HepG2 (cell line): ENCODE data around the gene GALNT9. TPM values are rescaled to one million over a fixed set of nuclear protein-coding genes. Genes with fewer than 3 reads are reported as not detected.

Experiments used
- ATAC-seq: fragments of 200-7000 bp; cut with Tn5 transposase; 3 replicates; pipeline ENCODE4 v1.9.1; 2020; ENCODE audit warnings: mild to moderate bottlenecking, moderate library complexity
- BruUV-seq: library from RNA; stranded (reverse); fragments of 400-500 nt; replicated peaks from 2 replicates; lab custom pipeline; 2021; lab: Mats Ljungman, UMichigan
- CTCF ChIA-PET: fragments of 300-600 bp; formaldehyde crosslinking; extraction: SDS; loops from one replicate; lab custom pipeline; 2021; ENCODE audit warnings: low total read pairs, inconsistent platforms, low intra/inter-chr PET ratio; lab: Yijun Ruan, JAX
- POLR2A ChIA-PET: fragments of 350-600 bp; sonication (Branson Sonifier 250); formaldehyde crosslinking; loops from one replicate; lab custom pipeline; 2020; ENCODE audit warnings: antibody characterized with exemption, inconsistent platforms; lab: Yijun Ruan, JAX
- DNase-seq: peaks from one replicate; pipeline ENCODE4 v3.0.0-alpha.2; 2015; ENCODE audit warnings: low spot score
- FAIRE-seq: peaks from 3 replicates; lab custom pipeline; 2011; peaks lifted over from hg19 to GRCh38; lab: Jason Lieb, UNC
- H2AFZ ChIP-seq: one replicate; pipeline ENCODE4 v1.6.1; 2011; ENCODE audit warnings: low read length, inconsistent platforms
- H3K27ac ChIP-seq: fragments of 300-600 bp; 3 replicates; pipeline ENCODE4 v1.8.0; 2011; ENCODE audit warnings: mixed run types, mild to moderate bottlenecking, mixed read lengths, low read length, inconsistent platforms; ENCODE audit not compliant: insufficient read depth; ENCODE audit errors: extremely low read length
- H3K27me3 ChIP-seq, 2 experiments: fragments of 200-600 bp in 1 of 2; 2 replicates in 1 of 2; 3 replicates in 1 of 2; pipeline versions ENCODE4 v1.6.0 to v1.8.0; 2011; ENCODE audit warnings: low read length in 2 of 2, mild to moderate bottlenecking in 2 of 2, moderate library complexity in 2 of 2, inconsistent platforms in 1 of 2; ENCODE audit not compliant: insufficient read depth in 2 of 2, control insufficient read depth in 1 of 2
- H3K36me3 ChIP-seq, 2 experiments: fragments of 200-600 bp in 1 of 2; replicated peaks in 1 of 2; 2 replicates in 1 of 2; 3 replicates in 1 of 2; pipeline versions ENCODE4 v1.5.1 to v1.8.0; 2011; ENCODE audit warnings: low read length in 2 of 2, inconsistent platforms in 1 of 2; ENCODE audit not compliant: insufficient read depth in 2 of 2, control insufficient read depth in 1 of 2
- H3K4me1 ChIP-seq: 2 replicates; pipeline ENCODE4 v1.5.1; 2012; ENCODE audit warnings: low read length, inconsistent platforms; ENCODE audit not compliant: insufficient read depth
- H3K4me2 ChIP-seq: 2 replicates; pipeline ENCODE4 v1.6.0; 2011; ENCODE audit warnings: low read depth, low read length, inconsistent platforms
- H3K4me3 ChIP-seq, 3 experiments: fragments of 200-600 bp in 1 of 3; sonication (generic), shearing (Covaris generic) in 1 of 3; replicated peaks in 1 of 3; 2 replicates each; pipeline ENCODE4 v1.5.1; 2011 to 2016; ENCODE audit warnings: low read length in 3 of 3, inconsistent platforms in 2 of 3, low read depth in 2 of 3, mild to moderate bottlenecking in 2 of 3, control low read depth in 1 of 3, mixed read lengths in 1 of 3; ENCODE audit not compliant: insufficient read depth in 1 of 3
- H3K79me2 ChIP-seq: one replicate; pipeline ENCODE4 v1.6.1; 2011; ENCODE audit warnings: low read length, inconsistent platforms; ENCODE audit not compliant: insufficient read depth
- H3K9ac ChIP-seq: 2 replicates; pipeline ENCODE4 v1.6.0; 2011; ENCODE audit warnings: mild to moderate bottlenecking, low read depth, low read length, inconsistent platforms; ENCODE audit not compliant: insufficient read depth
- H3K9me3 ChIP-seq: 2 replicates; pipeline ENCODE4 v1.5.1; 2012; ENCODE audit warnings: mild to moderate bottlenecking, low read length
- H4K20me1 ChIP-seq: 2 replicates; pipeline ENCODE4 v1.6.0; 2011; ENCODE audit warnings: inconsistent platforms, mild to moderate bottlenecking, low read length, moderate library complexity; ENCODE audit not compliant: insufficient read depth
- CHCHD3 ChIP-seq: sonication (generic); formaldehyde crosslinking; IDR thresholded peaks from 2 replicates; pipeline ENCODE4 v1.8.0; 2022; ENCODE audit warnings: mild to moderate bottlenecking, missing genetic modification reagents, moderate library complexity
- CREBL2 ChIP-seq: sonication (generic); formaldehyde crosslinking; IDR thresholded peaks from 2 replicates; pipeline ENCODE4 v1.8.1; 2023; ENCODE audit warnings: missing genetic modification reagents, mild to moderate bottlenecking, borderline replicate concordance
- CTCF ChIP-seq: sonication (generic); formaldehyde crosslinking; IDR thresholded peaks from 2 replicates; pipeline ENCODE4 v1.5.0; 2020; ENCODE audit warnings: mild to moderate bottlenecking, missing genetic modification reagents, moderate library complexity
- FOSL1 ChIP-seq: sonication (generic); formaldehyde crosslinking; IDR thresholded peaks from 2 replicates; pipeline ENCODE4 v1.9.0; 2021; ENCODE audit warnings: missing genetic modification reagents, borderline replicate concordance
- HMG20B ChIP-seq: conservative IDR thresholded peaks from 2 replicates; pipeline ENCODE4 v1.6.1; 2016; ENCODE audit warnings: missing genetic modification reagents, missing compliant biosample characterization
- HMGXB4 ChIP-seq, 2 experiments: sonication (generic) in 1 of 2; formaldehyde crosslinking in 1 of 2; IDR thresholded peaks; 2 replicates each; pipeline versions ENCODE4 v1.4.0 to v1.6.1; 2018 to 2020; ENCODE audit warnings: missing genetic modification reagents in 2 of 2, borderline replicate concordance in 1 of 2, low read depth in 1 of 2, mild to moderate bottlenecking in 1 of 2, missing biosample characterization in 1 of 2
- LBX2 ChIP-seq: sonication (generic); formaldehyde crosslinking; IDR thresholded peaks from 2 replicates; pipeline ENCODE4 v1.5.0; 2020; ENCODE audit warnings: missing genetic modification reagents, mild to moderate bottlenecking, borderline replicate concordance
- MYNN ChIP-seq: sonication (generic); formaldehyde crosslinking; IDR thresholded peaks from 2 replicates; pipeline ENCODE4 v1.4.0; 2020; ENCODE audit warnings: mild to moderate bottlenecking, low read depth, missing genetic modification reagents
- NCOA1 ChIP-seq: sonication (generic); formaldehyde crosslinking; IDR thresholded peaks from 2 replicates; pipeline ENCODE4 v1.9.0; 2021; ENCODE audit warnings: missing genetic modification reagents
- SETDB1 ChIP-seq: sonication (generic); formaldehyde crosslinking; IDR thresholded peaks from 2 replicates; pipeline ENCODE4 v1.5.1; 2020; ENCODE audit warnings: missing genetic modification reagents, mild to moderate bottlenecking, borderline replicate concordance
- SMARCC2 ChIP-seq: fragments of 450-650 bp; IDR thresholded peaks from 2 replicates; pipeline ENCODE4 v1.6.1; 2017; ENCODE audit warnings: antibody characterized with exemption, mild to moderate bottlenecking
- YEATS2 ChIP-seq: sonication (generic); formaldehyde crosslinking; IDR thresholded peaks from 2 replicates; pipeline ENCODE4 v1.4.0; 2020; ENCODE audit warnings: missing genetic modification reagents, borderline replicate concordance
- ZBTB39 ChIP-seq: sonication (generic); formaldehyde crosslinking; IDR thresholded peaks from 2 replicates; pipeline ENCODE4 v1.5.0; 2020; ENCODE audit warnings: missing genetic modification reagents
- ZNF3 ChIP-seq: IDR thresholded peaks from 2 replicates; pipeline ENCODE4 v1.7.0; 2017; ENCODE audit warnings: inconsistent platforms
- ZNF552 ChIP-seq: sonication (generic); formaldehyde crosslinking; IDR thresholded peaks from 2 replicates; pipeline ENCODE4 v1.9.0; 2022; ENCODE audit warnings: missing genetic modification reagents, mild to moderate bottlenecking, borderline replicate concordance
- ZNF616 ChIP-seq: sonication (generic); formaldehyde crosslinking; IDR thresholded peaks from 2 replicates; pipeline ENCODE4 v1.5.0; 2020; ENCODE audit warnings: low read depth, mild to moderate bottlenecking, missing genetic modification reagents
- ZNF850 ChIP-seq: sonication (generic); formaldehyde crosslinking; conservative IDR thresholded peaks from 2 replicates; pipeline ENCODE4 v1.9.0; 2021; ENCODE audit warnings: mild to moderate bottlenecking, missing genetic modification reagents
- ZNF883 ChIP-seq: sonication (generic); formaldehyde crosslinking; IDR thresholded peaks from 2 replicates; pipeline ENCODE4 v1.5.1; 2020; ENCODE audit warnings: mild to moderate bottlenecking, missing genetic modification reagents; ENCODE audit errors: not compliant biosample characterization
- WGBS: methylation state at CpG from one replicate; pipeline ENCODE4 v1.1.6; 2017; ENCODE audit warnings: low lambda C conversion rate; 5-methylcytosine and 5-hydroxymethylcytosine counted together
- in situ Hi-C: cut with HindIII; loops from 2 replicates; pipeline ENCODE4 v1.10.0; 2017; ENCODE audit warnings: low pct_unique_long_range_greater_than_20kb; ENCODE audit not compliant: extremely low pct_ligation_motif_present
- intact Hi-C: fragments of 100-400 bp; cut with micrococcal nuclease; formaldehyde crosslinking; loops from one replicate; pipeline ENCODE4 v1.10.0; 2022; ENCODE audit not compliant: unreplicated experiment
- polyA plus RNA-seq, 8 experiments: library from polyadenylated mRNA; depleted of rRNA in 3 of 8; stranded (reverse) in 7 of 8; unstranded in 1 of 8; fragments of >200 nt; fragmentation: Illumina TruSeq in 4 of 8; extraction: Trizol in 4 of 8; gene quantifications; 2 replicates each; pipeline versions ENCODE4 v1.2.1 to v1.2.3, GENCODE V29; 2011 to 2016; ENCODE audit warnings: low read depth in 4 of 8, missing spikeins in 1 of 8, mixed read lengths in 1 of 8; ENCODE audit not compliant: insufficient read depth in 1 of 8
- total RNA-seq, 5 experiments: library from RNA; depleted of rRNA; stranded (reverse); fragments of >200 nt; fragmentation: Illumina TruSeq; extraction: Trizol; gene quantifications; 2 replicates each; pipeline ENCODE4 v1.2.3, GENCODE V29; 2016; ENCODE audit warnings: low read depth in 1 of 5

The GALNT9 gene
- total and polyA plus RNA-seq, 2 of the 13 experiments (the other 11 are each of a cell fraction or from before 2014, with no cell fraction given): 0.04 TPM; not detected in 1

GRCh38 chr12:132194056-132194455 is 135.3 kb downstream of the GALNT9 start:
- 19% methylated on average over 10 of the region's 10 CpGs for WGBS
- H3K27me3 ChIP-seq: peaks cover 22 to 84% of the 10 kb centered on the region in 2 experiments
- CTCF ChIA-PET: no interaction called here
- TF ChIP-seq ZNF3 (CRISPR knock-in tag) (no peak), CTCF (CRISPR knock-in tag) (peak; percentile 33), SMARCC2 (no peak), ZBTB39 (no peak), MYNN (CRISPR knock-in tag) (no peak), ZNF552 (CRISPR knock-in tag) (no peak), CREBL2 (no peak), ZNF616 (no peak), HMGXB4 (CRISPR knock-in tag; IDR thresholded peaks at IDR 0.05; ENCODE audit: borderline replicate concordance in 1 of 2, low read depth in 1 of 2) (no peak), SETDB1 (peak; percentile 83; the same call in 1 of the 2 replicates), ZNF850 (CRISPR knock-in tag) (no peak), FOSL1 (CRISPR knock-in tag) (no peak), YEATS2 (CRISPR knock-in tag) (no peak), LBX2 (CRISPR knock-in tag) (no peak), NCOA1 (CRISPR knock-in tag) (no peak), ZNF883 (CRISPR knock-in tag) (no peak), HMG20B (no peak), CHCHD3 (CRISPR knock-in tag) (no peak)

More at GRCh38 chr12:132194056-132194455, 135.3 kb downstream of the GALNT9 start:
- BruUV-seq: no TSS peak
- no peaks in the 10 kb centered on the region for H4K20me1 ChIP-seq
- no peak overlapping the region for H3K4me3 ChIP-seq
- H3K36me3 ChIP-seq: no peaks in the 10 kb centered on the region
- H3K9me3 ChIP-seq: peaks cover 18% of the 10 kb centered on the region
- DNase-seq (no peak), ATAC-seq (no peak), FAIRE-seq (no peak)
- intact Hi-C loops: no loop called here
- in situ Hi-C loops: no loop called here
- H3K9ac ChIP-seq: no peak overlapping the region
- no peak overlapping the region for H3K4me2 ChIP-seq
- H2AFZ ChIP-seq: no peak overlapping the region
- H3K27ac ChIP-seq: no peak overlapping the region
- POLR2A ChIA-PET: no interaction called here
- H3K4me1 ChIP-seq: no peaks in the 10 kb centered on the region
- no peaks in the 10 kb centered on the region for H3K79me2 ChIP-seq
